Esophagus squamous epithelium (tissue), 4 donors: ENCODE results near the gene RSBN1.

Experiments used
- CTCF ChIP-seq, 6 experiments: fragments of 450-650 bp in 4 of 6; fragments of 200-600 bp in 2 of 6; sonication (generic) in 2 of 6; IDR thresholded peaks; one replicate each; pipeline ENCODE4 v1.5.1; 2016 to 2019; ENCODE audit warnings: antibody characterized with exemption in 6 of 6, mild to moderate bottlenecking in 4 of 6, moderate library complexity in 4 of 6
- POLR2A ChIP-seq, 4 donors: fragments of 450-650 bp; IDR thresholded peaks; one replicate each; pipeline ENCODE4 v1.6.1; 2017; ENCODE audit warnings: antibody characterized with exemption in 4 of 4, mild to moderate bottlenecking in 4 of 4, moderate library complexity in 3 of 4

- no peak for TF ChIP-seq CTCF (IDR thresholded peaks at IDR 0.05)
- peak in 1 of 4 donors; percentile 19 for TF ChIP-seq POLR2A (IDR thresholded peaks at IDR 0.05)
These were observed 28.8 kb downstream of the RSBN1 start for GRCh38 chr1:113783254-113784103.
